IMR-90 (cell line): ENCODE results near the gene PSMG3. TPM values are rescaled to one million over a fixed set of nuclear protein-coding genes. Genes with fewer than 3 reads are reported as not detected.

ENCODE experiments used
- ATAC-seq: fragments of 200-7000 bp; cut with Tn5 transposase; 2 replicates; pipeline ENCODE4 v1.9.1; 2020; ENCODE audit warnings: low read depth, mild to moderate bottlenecking, moderate library complexity
- BruUV-seq: library from RNA; stranded (reverse); fragments of 400-500 nt; replicated peaks from 2 replicates; lab custom pipeline; 2021; lab: Mats Ljungman, UMichigan
- CTCF ChIA-PET: fragments of 300-600 bp; formaldehyde crosslinking; extraction: SDS; loops from one replicate; lab custom pipeline; 2021; ENCODE audit warnings: antibody characterized with exemption; lab: Yijun Ruan, JAX
- POLR2A ChIA-PET: fragments of 300-600 bp; sonication (Branson Sonifier 250); formaldehyde crosslinking; loops from one replicate; lab custom pipeline; 2022; ENCODE audit warnings: antibody characterized with exemption; ENCODE audit not compliant: unreplicated experiment; lab: Charles Lee
- DNase-seq: peaks from one replicate; pipeline ENCODE4 v3.0.0; 2013
- H2AFZ ChIP-seq: replicated peaks from 2 replicates; pipeline ENCODE3; 2013; ENCODE audit warnings: low read length, mild to moderate bottlenecking; ENCODE audit not compliant: poor library complexity
- H2AK5ac ChIP-seq: 2 replicates; pipeline ENCODE4 v1.6.1; 2013; ENCODE audit warnings: low read depth, low read length, inconsistent platforms
- H2AK9ac ChIP-seq: replicated peaks from 2 replicates; pipeline ENCODE3; 2013; ENCODE audit warnings: mild to moderate bottlenecking, low read depth, low read length, moderate library complexity; ENCODE audit not compliant: poor library complexity
- H2BK120ac ChIP-seq: 2 replicates; pipeline ENCODE4 v1.6.1; 2013; ENCODE audit warnings: low read depth, low read length, inconsistent platforms
- H2BK15ac ChIP-seq: 3 replicates; pipeline ENCODE4 v1.6.1; 2013; ENCODE audit warnings: low read depth, low read length, inconsistent platforms
- H2BK20ac ChIP-seq: 2 replicates; pipeline ENCODE4 v1.6.1; 2013; ENCODE audit warnings: low read depth, mild to moderate bottlenecking, inconsistent platforms, low read length, moderate library complexity
- H2BK5ac ChIP-seq: 2 replicates; pipeline ENCODE4 v1.6.1; 2013; ENCODE audit warnings: mild to moderate bottlenecking, low read depth, low read length, inconsistent platforms; ENCODE audit not compliant: poor library complexity, severe bottlenecking
- H3K14ac ChIP-seq: replicated peaks from 2 replicates; pipeline ENCODE4 v1.6.1; 2013; ENCODE audit warnings: low read depth, low read length, inconsistent platforms
- H3K18ac ChIP-seq: 2 replicates; pipeline ENCODE4 v1.6.1; 2013; ENCODE audit warnings: low read depth, low read length, control low read depth
- H3K23ac ChIP-seq: 2 replicates; pipeline ENCODE4 v1.6.1; 2013; ENCODE audit warnings: low read depth, low read length, inconsistent platforms
- H3K27ac ChIP-seq: 2 replicates; pipeline ENCODE4 v1.5.1; 2013; ENCODE audit warnings: mild to moderate bottlenecking, control low read depth, low read length; ENCODE audit not compliant: insufficient read depth
- H3K27me3 ChIP-seq: 2 replicates; pipeline ENCODE4 v1.6.1; 2013; ENCODE audit warnings: low read length; ENCODE audit not compliant: control insufficient read depth, insufficient read depth
- H3K36me3 ChIP-seq: 2 replicates; pipeline ENCODE4 v1.6.1; 2013; ENCODE audit warnings: low read length, mixed read lengths; ENCODE audit not compliant: control insufficient read depth, insufficient read depth
- H3K4ac ChIP-seq: 2 replicates; pipeline ENCODE4 v1.6.1; 2013; ENCODE audit warnings: low read depth, low read length, inconsistent platforms
- H3K4me1 ChIP-seq: 2 replicates; pipeline ENCODE4 v1.6.1; 2013; ENCODE audit warnings: low read length, mixed read lengths; ENCODE audit not compliant: control insufficient read depth, insufficient read depth
- H3K4me2 ChIP-seq: 2 replicates; pipeline ENCODE4 v1.6.1; 2013; ENCODE audit warnings: low read depth, mild to moderate bottlenecking, control low read depth, low read length, moderate library complexity
- H3K4me3 ChIP-seq: 2 replicates; pipeline ENCODE4 v1.5.1; 2013; ENCODE audit warnings: low read depth, mild to moderate bottlenecking, control low read depth, low read length, moderate library complexity; ENCODE audit not compliant: insufficient read depth
- H3K56ac ChIP-seq: 2 replicates; pipeline ENCODE4 v1.6.1; 2013; ENCODE audit warnings: low read length, inconsistent platforms; ENCODE audit not compliant: insufficient read depth; ENCODE audit errors: extremely low read depth
- H3K79me1 ChIP-seq, 2 experiments: 2 replicates each; pipeline ENCODE4 v1.6.1; 2013; ENCODE audit warnings: low read length in 2 of 2, inconsistent platforms in 1 of 2, low read depth in 1 of 2
- H3K9ac ChIP-seq: 2 replicates; pipeline ENCODE4 v1.6.1; 2013; ENCODE audit warnings: low read depth, low read length, control low read depth
- H3K9me1 ChIP-seq: 2 replicates; pipeline ENCODE4 v1.6.1; 2013; ENCODE audit warnings: low read length, inconsistent platforms; ENCODE audit not compliant: insufficient read depth
- H3K9me3 ChIP-seq: 2 replicates; pipeline ENCODE4 v1.6.1; 2013; ENCODE audit warnings: low read length; ENCODE audit not compliant: control insufficient read depth, insufficient read depth
- H4K20me1 ChIP-seq: 2 replicates; pipeline ENCODE4 v1.6.1; 2013; ENCODE audit warnings: low read length, inconsistent platforms; ENCODE audit not compliant: insufficient read depth
- H4K5ac ChIP-seq: 2 replicates; pipeline ENCODE4 v1.6.1; 2013; ENCODE audit warnings: mild to moderate bottlenecking, low read depth, low read length, control low read depth
- H4K8ac ChIP-seq, 2 experiments: 2 replicates each; pipeline ENCODE4 v1.6.1; 2013; ENCODE audit warnings: low read depth in 2 of 2, low read length in 2 of 2, control low read depth in 1 of 2, inconsistent platforms in 1 of 2
- H4K91ac ChIP-seq: 2 replicates; pipeline ENCODE4 v1.6.1; 2013; ENCODE audit warnings: low read depth, low read length, inconsistent platforms; ENCODE audit not compliant: insufficient read depth
- CEBPB ChIP-seq: IDR thresholded peaks from 2 replicates; pipeline ENCODE4 v1.6.1; 2012; ENCODE audit warnings: low read depth, low read length, improper control_type of control experiment
- CHD1 ChIP-seq: IDR thresholded peaks from 2 replicates; pipeline ENCODE4 v1.6.1; 2012; ENCODE audit warnings: low read depth, low read length, improper control_type of control experiment
- ELK1 ChIP-seq: fragments of 150-350 bp; IDR thresholded peaks from 2 replicates; pipeline ENCODE4 v1.6.1; 2016; ENCODE audit warnings: low read depth, mild to moderate bottlenecking, low read length, moderate library complexity, borderline replicate concordance
- MAFK ChIP-seq: IDR thresholded peaks from 2 replicates; pipeline ENCODE4 v1.6.1; 2012; ENCODE audit warnings: low read depth, low read length, improper control_type of control experiment
- NFE2L2 ChIP-seq: fragments of 150-350 bp; IDR thresholded peaks from 2 replicates; pipeline ENCODE4 v1.6.1; 2016; ENCODE audit warnings: low read depth, mild to moderate bottlenecking, low read length
- POLR2A ChIP-seq: IDR thresholded peaks from 2 replicates; pipeline ENCODE4 v1.6.1; 2012; ENCODE audit warnings: mild to moderate bottlenecking, low read depth, low read length
- RAD21 ChIP-seq: IDR thresholded peaks from 2 replicates; pipeline ENCODE4 v1.6.1; 2012; ENCODE audit warnings: low read length, improper control_type of control experiment
- RCOR1 ChIP-seq: IDR thresholded peaks from 2 replicates; pipeline ENCODE4 v1.6.1; 2012; ENCODE audit warnings: mild to moderate bottlenecking, low read length, improper control_type of control experiment; ENCODE audit not compliant: insufficient replicate concordance
- SMC3 ChIP-seq: fragments of 150-350 bp; IDR thresholded peaks from 2 replicates; pipeline ENCODE4 v1.6.1; 2016; ENCODE audit warnings: low read depth, mild to moderate bottlenecking, antibody characterized with exemption, low read length, moderate library complexity
- WGBS, 2 experiments: methylation state at CpG; one replicate each; pipeline versions ENCODE4 v1.1.5 to v1.1.7; 2013; ENCODE audit warnings: missing lambda C conversion rate in 2 of 2; ENCODE audit not compliant: insufficient read length in 1 of 2; ENCODE audit errors: extremely low coverage in 2 of 2; 5-methylcytosine and 5-hydroxymethylcytosine counted together
- dilution Hi-C: fragments of 300-500 bp; cut with HindIII; formaldehyde crosslinking; loops from one replicate; pipeline ENCODE4 v1.14.3; 2018; ENCODE audit warnings: low sequenced_read_pairs; ENCODE audit not compliant: unreplicated experiment
- in situ Hi-C: fragments of 300-500 bp; cut with MboI; formaldehyde crosslinking; loops from 3 replicates; pipeline ENCODE4 v1.14.3; 2019; ENCODE audit warnings: low sequenced_read_pairs, inconsistent platforms, mixed read lengths
- intact Hi-C: fragments of 100-400 bp; cut with micrococcal nuclease; formaldehyde crosslinking; loops from 2 replicates; pipeline ENCODE4 v1.10.0; 2022
- polyA plus RNA-seq, 3 experiments: library from polyadenylated mRNA; depleted of rRNA; stranded (reverse); fragments of >200 nt; gene quantifications; 2 replicates each; pipeline ENCODE4 v1.2.3, GENCODE V29; 2012; ENCODE audit warnings: low replicate concordance in 1 of 3
- total RNA-seq: library from RNA; depleted of rRNA; stranded (reverse); fragments of >200 nt; gene quantifications from 2 replicates; pipeline ENCODE4 v1.2.3, GENCODE V29; 2012

PSMG3 gene
- total and polyA plus RNA-seq, 2 of the 4 experiments (the other 2 are of a cell fraction) = 37.3 to 54.1 TPM

GRCh38 chr7:1607696-1608095 lies 37.9 kb upstream of the PSMG3 start:
- Histone ChIP-seq H2AK5ac (no peak overlapping the region), H3K4me2 (no peak overlapping the region), H2BK20ac (no peak overlapping the region), H3K14ac (no peak overlapping the region), H3K36me3 (no peaks in the 10 kb centered on the region), H2AK9ac (no peak overlapping the region), H2BK120ac (no peak overlapping the region), H4K91ac (no peak overlapping the region), H2AFZ (no peak overlapping the region), H3K18ac (no peak overlapping the region), H4K20me1 (peaks cover 8% of the 10 kb centered on the region; the same call in 1 of the 2 replicates), H3K9ac (no peak overlapping the region), H4K8ac (no peak overlapping the region), H3K4ac (no peak overlapping the region), H4K5ac (no peak overlapping the region), H2BK5ac (no peak overlapping the region), H3K9me1 (no peaks in the 10 kb centered on the region), H3K9me3 (no peaks in the 10 kb centered on the region), H3K27ac (no peak overlapping the region), H3K23ac (no peak overlapping the region), H2BK15ac (no peak overlapping the region), H3K27me3 (peaks cover 45% of the 10 kb centered on the region), H3K56ac (no peak overlapping the region), H3K4me3 (no peak overlapping the region), H3K4me1 (peaks cover 2% of the 10 kb centered on the region), H3K79me1 (no peaks in the 10 kb centered on the region)
- in situ Hi-C loops (loop anchor here (10.0 kb wide), 1 partner anchor 717 kb away; no protein-coding TSS in a partner anchor), dilution Hi-C loops (no loop called here), intact Hi-C loops (no loop called here)
- POLR2A ChIA-PET = no interaction called here
- BruUV-seq = no TSS peak
- WGBS, 2 experiments = 68% methylated on average over 8 of the region's 10 CpGs; no CpG with 5 or more reads in 1 of the 2 experiments
- CTCF ChIA-PET = no interaction called here
- DNase-seq (no peak), ATAC-seq (no peak)
- TF ChIP-seq RAD21 = no peak
- no peak for TF ChIP-seq SMC3
- no peak for TF ChIP-seq NFE2L2
- no peak for TF ChIP-seq MAFK
- TF ChIP-seq ELK1 = no peak
- TF ChIP-seq CEBPB = no peak
- no peak for TF ChIP-seq RCOR1
- TF ChIP-seq CHD1 = no peak
- TF ChIP-seq POLR2A = no peak
